ENCODE measurements around the gene NRXN3. TPM values are rescaled to one million over a fixed set of nuclear protein-coding genes. Genes with fewer than 3 reads are reported as not detected.

Gene NRXN3
- total RNA-seq, 1 donor from 2014 or later = 5.9 TPM

- Histone ChIP-seq H3K4me3 (no peak overlapping the region), H3K9me3 (ENCODE audit: low read depth) (no peaks in the 10 kb centered on the region), H3K27me3 (no peaks in the 10 kb centered on the region), H3K9ac (no peak overlapping the region), H3F3A (ENCODE audit: low read depth) (no peaks in the 10 kb centered on the region), H3K79me2 (ENCODE audit: low read depth) (no peaks in the 10 kb centered on the region), H4K20me1 (ENCODE audit: low read depth) (no peaks in the 10 kb centered on the region), H3K27ac (no peak overlapping the region), H3K36me3 (no peaks in the 10 kb centered on the region), H2AFZ (replicated peaks) (no peak overlapping the region), H3K4me1 (no peaks in the 10 kb centered on the region), H3K4me2 (no peak overlapping the region)
- no peak for TF ChIP-seq CTCF (IDR thresholded peaks at IDR 0.05)
- TF ChIP-seq EZH2phosphoT487 (IDR thresholded peaks at IDR 0.05) = no peak
- no peak for TF ChIP-seq EZH2 (IDR thresholded peaks at IDR 0.05)
- H3K4me3 Mint-ChIP-seq = no peak overlapping the region
- no peaks in the 10 kb centered on the region for H3K9me3 Mint-ChIP-seq
- peaks cover 2% of the 10 kb centered on the region for H3K27me3 Mint-ChIP-seq (ENCODE audit: insufficient read depth, low read depth)
- no peaks in the 10 kb centered on the region for H3K4me1 Mint-ChIP-seq
- no peak for DNase-seq (ENCODE audit: low spot score)
- no peaks in the 10 kb centered on the region for H3K36me3 Mint-ChIP-seq
- H3K27ac Mint-ChIP-seq = no peak overlapping the region
Measured at GRCh38 chr14:78667141-78667540, 497.0 kb downstream of the NRXN3 start.

DNA sequence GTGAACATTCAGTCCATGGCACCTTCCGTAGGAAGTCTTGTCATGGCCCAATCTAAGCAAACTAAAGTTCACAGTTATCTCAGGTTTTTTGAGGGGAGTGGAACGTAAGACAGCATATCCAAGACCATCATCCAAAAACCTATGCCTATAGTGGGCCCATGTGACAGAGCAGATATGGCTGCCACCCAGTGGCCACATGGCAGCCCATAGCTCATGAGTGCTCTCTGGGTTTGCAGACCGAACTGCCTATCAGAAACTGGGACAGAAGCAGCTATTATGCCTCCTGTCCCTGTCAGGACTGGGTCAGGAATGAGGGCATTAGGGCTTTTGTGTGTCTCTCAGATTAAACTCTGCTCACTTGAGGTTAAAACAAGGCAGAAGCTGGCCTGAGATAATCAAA is 503.7 kb downstream of the NRXN3 start:
- H3K4me1 ChIP-seq = no peaks in the 10 kb centered on the region
- TF ChIP-seq CTCF (IDR thresholded peaks at IDR 0.05) (peak; percentile 14), EZH2phosphoT487 (IDR thresholded peaks at IDR 0.05) (no peak)
- peaks cover 2% of the 10 kb centered on the region for H3K27me3 Mint-ChIP-seq (ENCODE audit: insufficient read depth, low read depth)
- no peak overlapping the region for H3K27ac ChIP-seq
- no peak overlapping the region for H3K4me3 Mint-ChIP-seq
- H3K36me3 ChIP-seq = no peaks in the 10 kb centered on the region
- no peak overlapping the region for H3K27ac Mint-ChIP-seq
- H3K9me3 Mint-ChIP-seq = no peaks in the 10 kb centered on the region
- H4K20me1 ChIP-seq (ENCODE audit: low read depth) = no peaks in the 10 kb centered on the region
- no peaks in the 10 kb centered on the region for H3K4me1 Mint-ChIP-seq
- H3K4me2 ChIP-seq = no peak overlapping the region
- H3F3A ChIP-seq (ENCODE audit: low read depth) = no peaks in the 10 kb centered on the region
- H2AFZ ChIP-seq (replicated peaks) = no peak overlapping the region
- H3K9ac ChIP-seq = no peak overlapping the region
- peak; percentile 8 for DNase-seq (ENCODE audit: low spot score)
- no peak overlapping the region for H3K4me3 ChIP-seq
- no peaks in the 10 kb centered on the region for H3K27me3 ChIP-seq
- no peaks in the 10 kb centered on the region for H3K79me2 ChIP-seq (ENCODE audit: low read depth)
- no peaks in the 10 kb centered on the region for H3K9me3 ChIP-seq (ENCODE audit: low read depth)
- no peaks in the 10 kb centered on the region for H3K36me3 Mint-ChIP-seq

GRCh38 chr14:78674820-78675219 is 504.6 kb downstream of the NRXN3 start:
- no peaks in the 10 kb centered on the region for H3K9me3 Mint-ChIP-seq
- no peak for DNase-seq (ENCODE audit: low spot score)
- Histone ChIP-seq H3K4me2 (no peak overlapping the region), H3K27ac (no peak overlapping the region), H3F3A (ENCODE audit: low read depth) (no peaks in the 10 kb centered on the region), H3K4me1 (no peaks in the 10 kb centered on the region), H3K27me3 (no peaks in the 10 kb centered on the region), H2AFZ (replicated peaks) (no peak overlapping the region), H4K20me1 (ENCODE audit: low read depth) (no peaks in the 10 kb centered on the region), H3K9ac (no peak overlapping the region), H3K4me3 (no peak overlapping the region), H3K9me3 (ENCODE audit: low read depth) (no peaks in the 10 kb centered on the region), H3K36me3 (no peaks in the 10 kb centered on the region), H3K79me2 (ENCODE audit: low read depth) (no peaks in the 10 kb centered on the region)
- H3K27ac Mint-ChIP-seq = no peak overlapping the region
- H3K4me1 Mint-ChIP-seq = no peaks in the 10 kb centered on the region
- H3K27me3 Mint-ChIP-seq (ENCODE audit: insufficient read depth, low read depth) = peaks cover 2% of the 10 kb centered on the region
- H3K4me3 Mint-ChIP-seq = no peak overlapping the region
- TF ChIP-seq CTCF (IDR thresholded peaks at IDR 0.05) = no peak
- TF ChIP-seq EZH2 (IDR thresholded peaks at IDR 0.05) = no peak
- no peak for TF ChIP-seq EZH2phosphoT487 (IDR thresholded peaks at IDR 0.05)
- H3K36me3 Mint-ChIP-seq = no peaks in the 10 kb centered on the region

DNA sequence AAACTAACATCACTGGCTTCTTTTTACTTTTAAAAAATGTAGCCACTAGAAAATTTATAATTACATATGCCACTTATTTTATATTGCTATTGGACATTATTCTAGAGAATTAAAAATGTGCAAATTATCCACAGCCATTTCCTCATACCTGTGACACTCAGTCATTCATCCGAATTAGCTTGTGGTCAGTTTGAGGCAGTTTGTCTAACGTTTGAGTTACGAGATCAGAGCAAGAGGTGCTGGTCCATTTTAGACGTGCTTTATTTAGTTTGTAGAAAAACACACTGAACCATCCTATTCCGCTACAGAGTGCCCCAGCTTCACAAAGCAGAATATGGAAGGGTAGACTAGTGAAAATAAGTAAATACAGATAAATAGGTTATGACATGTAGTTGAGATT is 513.0 kb downstream of the NRXN3 start:
- Histone ChIP-seq H2AFZ (replicated peaks) (no peak overlapping the region), H3K27ac (no peak overlapping the region), H3K36me3 (no peaks in the 10 kb centered on the region), H3K9ac (no peak overlapping the region), H3K9me3 (ENCODE audit: low read depth) (no peaks in the 10 kb centered on the region), H3K4me2 (no peak overlapping the region), H4K20me1 (ENCODE audit: low read depth) (no peaks in the 10 kb centered on the region), H3K4me1 (no peaks in the 10 kb centered on the region), H3K4me3 (no peak overlapping the region), H3K79me2 (ENCODE audit: low read depth) (no peaks in the 10 kb centered on the region), H3F3A (ENCODE audit: low read depth) (no peaks in the 10 kb centered on the region), H3K27me3 (no peaks in the 10 kb centered on the region)
- no peaks in the 10 kb centered on the region for H3K36me3 Mint-ChIP-seq
- TF ChIP-seq EZH2phosphoT487 (IDR thresholded peaks at IDR 0.05) = no peak
- TF ChIP-seq CTCF (IDR thresholded peaks at IDR 0.05) = no peak
- TF ChIP-seq EZH2 (IDR thresholded peaks at IDR 0.05) = no peak
- H3K4me1 Mint-ChIP-seq = no peaks in the 10 kb centered on the region
- DNase-seq (ENCODE audit: low spot score) = no peak
- no peaks in the 10 kb centered on the region for H3K9me3 Mint-ChIP-seq
- no peak overlapping the region for H3K27ac Mint-ChIP-seq
- no peak overlapping the region for H3K4me3 Mint-ChIP-seq
- no peaks in the 10 kb centered on the region for H3K27me3 Mint-ChIP-seq (ENCODE audit: insufficient read depth, low read depth)
